OCI-LY3 (cell line): ENCODE results near the gene SLC15A2.

Source experiments
- CTCF ChIP-seq: fragments of 200-600, 300-600 bp; sonication (generic); IDR thresholded peaks from 2 replicates; pipeline ENCODE4 v1.5.1; 2014; ENCODE audit warnings: antibody characterized with exemption, low read length, low read depth
- EZH2phosphoT487 ChIP-seq: fragments of 200-600 bp; shearing (Covaris generic); IDR thresholded peaks from 2 replicates; pipeline ENCODE4 v1.6.1; 2018; ENCODE audit warnings: antibody characterized with exemption, mixed run types, low read depth

DNA sequence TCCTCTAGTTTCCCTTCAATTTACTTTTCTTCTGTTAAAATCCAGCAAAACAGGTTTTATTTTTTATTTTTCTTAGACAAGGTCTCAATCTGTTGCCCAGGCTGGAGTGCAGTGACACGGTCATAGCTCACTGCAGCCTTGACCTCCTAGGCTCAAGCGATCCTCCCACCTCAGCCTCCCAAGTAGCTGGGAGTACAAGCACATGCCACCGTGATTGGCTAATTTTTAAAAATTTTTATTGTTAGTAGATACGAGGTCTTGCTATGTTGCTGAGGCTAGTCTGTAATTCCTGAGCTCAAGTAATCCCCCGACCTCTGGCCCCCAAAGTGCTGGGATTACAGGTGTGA, 86.2 kb downstream of the SLC15A2 start:
- TF ChIP-seq CTCF = no peak
- no peak for TF ChIP-seq EZH2phosphoT487
